ENCODE data around the gene BCCIP.

BCCIP gene

DNA sequence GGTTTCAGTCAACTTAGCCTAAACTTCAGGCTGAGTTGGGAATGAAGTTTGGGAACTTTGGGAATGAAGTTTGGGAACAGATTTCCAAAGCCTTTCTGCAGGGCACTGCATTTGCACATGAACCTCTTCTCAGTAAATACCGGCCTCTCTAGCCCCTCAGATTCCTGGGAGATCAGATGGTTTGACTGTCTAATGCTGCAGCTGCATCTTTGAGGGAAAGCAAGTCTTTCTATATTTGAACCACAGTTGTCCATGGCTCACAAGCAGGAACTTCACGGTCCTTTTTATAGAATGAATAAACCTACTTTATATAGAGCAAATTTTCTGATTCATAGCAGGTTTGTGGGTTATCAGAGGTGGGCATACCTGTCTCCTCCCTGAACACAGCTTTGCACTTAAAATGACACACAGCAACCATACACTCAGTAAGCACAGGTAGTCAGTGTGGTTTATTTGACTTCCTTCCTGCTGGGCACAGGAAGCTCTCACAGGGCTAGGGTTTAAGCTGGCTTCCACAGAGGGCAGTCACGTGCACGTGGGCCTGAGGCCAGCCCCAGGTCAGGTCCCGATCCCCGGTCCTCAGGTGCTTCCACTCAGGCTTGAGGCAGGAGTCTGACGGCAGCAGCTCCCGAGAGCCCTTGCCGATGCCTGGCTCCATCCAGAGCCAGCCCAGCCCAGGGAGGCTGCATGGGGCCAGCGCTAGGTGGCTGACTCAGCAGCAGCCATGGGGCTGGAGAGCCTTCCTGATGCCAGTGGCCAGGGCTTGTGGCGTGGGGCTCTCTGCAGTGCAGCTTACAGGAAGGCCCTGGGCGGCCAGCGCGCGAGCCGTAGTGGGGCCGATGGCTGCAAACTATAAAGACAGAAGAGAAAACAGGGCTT, 35.0 kb upstream of the BCCIP start:
- Mint-ChIP-seq H3K27me3 (no peaks in the 10 kb centered on the region), H3K9me3 (no peaks in the 10 kb centered on the region), H3K4me1 (peaks cover 10% of the 10 kb centered on the region), H3K27ac (no peak overlapping the region), H3K4me3 (no peak overlapping the region), H3K36me3 (peaks cover 72% of the 10 kb centered on the region)
- ATAC-seq = no peak

DNA sequence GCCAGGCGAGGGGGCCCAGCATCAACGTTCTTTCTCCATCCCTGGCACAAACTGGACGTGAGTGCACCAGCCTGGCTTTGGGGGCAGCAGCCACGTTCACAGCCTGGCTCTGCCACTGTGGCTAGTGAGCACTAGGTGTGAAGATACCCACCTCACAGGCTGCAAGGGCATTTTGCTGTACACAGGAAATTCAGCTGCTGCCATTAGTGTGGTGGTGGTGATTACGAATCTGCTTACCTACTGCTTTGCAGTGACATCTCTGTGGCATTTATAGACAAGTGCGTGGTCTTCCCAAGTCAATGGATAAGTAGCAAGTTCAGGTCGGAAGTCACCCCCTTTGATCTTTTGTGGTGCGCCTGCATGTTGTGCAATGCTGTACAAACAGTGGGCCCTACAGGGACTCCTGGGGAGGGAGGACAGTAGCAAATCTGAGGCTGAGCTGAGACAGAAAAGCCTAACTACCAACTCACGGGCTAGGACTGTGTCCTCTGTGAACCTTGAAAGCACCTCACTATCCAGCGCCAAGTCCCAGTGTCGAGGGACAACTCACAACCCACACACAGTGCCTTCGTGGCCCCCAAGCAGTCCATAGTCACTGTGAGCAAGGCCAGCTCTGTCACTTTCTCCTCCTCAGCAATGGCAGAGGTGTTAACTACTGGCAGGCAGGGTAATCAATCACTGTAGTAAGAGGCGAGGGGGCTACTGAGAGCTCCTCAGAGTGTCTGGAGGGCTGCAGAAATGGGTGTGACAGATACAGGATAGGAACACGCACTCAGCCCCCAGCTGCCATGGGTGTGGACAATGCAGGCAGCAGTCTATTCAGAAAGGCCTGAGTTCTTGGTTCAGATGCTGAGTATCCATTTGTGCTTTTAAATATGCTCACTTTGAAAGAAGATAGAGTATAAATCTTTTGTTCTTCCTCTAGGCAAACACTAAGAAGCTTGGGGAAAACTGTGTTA, 30.7 kb upstream of the BCCIP start:
- H3K4me1 Mint-ChIP-seq = peaks cover 4% of the 10 kb centered on the region
- H3K36me3 Mint-ChIP-seq = peaks cover 82% of the 10 kb centered on the region
- no peak overlapping the region for H3K4me3 Mint-ChIP-seq
- H3K27me3 Mint-ChIP-seq = no peaks in the 10 kb centered on the region
- H3K27ac Mint-ChIP-seq = no peak overlapping the region
- ATAC-seq = no peak
- no peaks in the 10 kb centered on the region for H3K9me3 Mint-ChIP-seq

DNA sequence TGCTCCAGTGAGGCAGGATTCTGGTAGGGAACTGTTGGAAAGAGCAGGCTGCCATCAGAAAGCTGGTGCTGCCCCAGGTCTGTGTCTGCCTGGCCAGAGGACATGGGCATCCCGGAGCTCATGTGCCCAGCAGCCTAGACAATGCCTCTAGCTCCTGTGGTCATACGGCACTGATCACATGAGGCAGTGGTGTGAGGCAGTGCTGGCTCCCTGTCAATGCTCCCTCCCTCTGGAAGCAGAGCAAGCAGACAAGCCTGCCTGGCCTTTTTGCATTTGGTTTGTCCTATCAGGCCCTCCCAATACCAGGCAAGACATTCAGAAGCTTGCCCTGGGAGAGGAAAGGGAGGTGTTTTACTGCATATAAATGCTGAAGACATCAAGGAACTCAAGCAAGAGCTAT, 28.2 kb upstream of the BCCIP start:
- no peaks in the 10 kb centered on the region for H3K4me1 Mint-ChIP-seq
- H3K27me3 Mint-ChIP-seq = no peaks in the 10 kb centered on the region
- ATAC-seq = no peak
- H3K36me3 Mint-ChIP-seq = peaks cover 73% of the 10 kb centered on the region
- H3K27ac Mint-ChIP-seq = no peak overlapping the region
- H3K9me3 Mint-ChIP-seq = no peaks in the 10 kb centered on the region
- H3K4me3 Mint-ChIP-seq = no peak overlapping the region

DNA sequence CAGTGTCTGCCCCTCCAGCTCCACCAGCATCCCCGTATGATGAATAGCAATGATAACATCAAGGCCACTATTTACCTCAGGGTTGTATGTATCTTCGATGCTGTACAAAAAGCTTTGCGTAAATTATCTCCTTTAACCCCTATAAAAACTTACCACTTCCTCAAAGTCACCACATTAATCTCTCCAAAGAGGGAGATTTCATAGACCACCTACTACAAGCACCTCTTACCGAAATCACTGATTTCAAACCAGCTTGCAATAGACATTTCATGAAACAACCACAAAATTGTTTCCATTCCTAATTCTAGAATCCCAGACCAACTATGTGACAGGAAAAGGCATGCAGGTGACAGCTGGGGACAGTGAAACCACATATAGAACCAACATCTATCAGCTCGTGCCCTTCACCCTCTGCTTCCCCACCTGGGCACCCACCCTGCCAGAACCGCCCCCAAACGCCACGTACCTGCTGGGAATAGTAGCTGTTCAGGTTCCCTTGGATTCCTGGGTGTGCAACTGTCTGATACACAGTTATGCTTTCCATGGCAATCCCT, 27.6 kb upstream of the BCCIP start:
- Mint-ChIP-seq H3K27me3 (no peaks in the 10 kb centered on the region), H3K27ac (no peak overlapping the region), H3K9me3 (no peaks in the 10 kb centered on the region), H3K36me3 (peaks cover 76% of the 10 kb centered on the region), H3K4me3 (no peak overlapping the region), H3K4me1 (no peaks in the 10 kb centered on the region)
- ATAC-seq = no peak

DNA sequence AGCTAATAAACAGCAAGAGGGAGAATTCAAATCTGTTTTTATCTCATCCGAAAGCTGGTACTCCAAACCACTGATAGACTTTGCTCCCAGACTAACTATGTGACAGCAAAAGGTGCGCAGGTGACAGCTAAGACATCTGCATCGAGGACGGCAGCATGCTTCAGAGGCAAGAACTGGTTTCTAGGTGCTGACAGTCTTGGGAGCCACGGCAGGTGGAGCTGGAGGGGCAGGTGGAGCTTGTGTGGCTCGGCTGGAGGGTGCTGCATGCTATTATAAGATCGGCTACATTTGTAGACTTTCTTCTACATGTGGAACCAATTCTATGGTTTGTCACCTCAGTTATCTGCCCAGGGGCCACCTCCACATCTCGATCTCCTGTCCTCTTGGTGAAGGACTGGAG, 25.9 kb upstream of the BCCIP start:
- Mint-ChIP-seq H3K27ac (no peak overlapping the region), H3K9me3 (no peaks in the 10 kb centered on the region), H3K27me3 (no peaks in the 10 kb centered on the region), H3K4me1 (no peaks in the 10 kb centered on the region), H3K4me3 (no peak overlapping the region), H3K36me3 (peaks cover 72% of the 10 kb centered on the region)
- no peak for ATAC-seq

DNA sequence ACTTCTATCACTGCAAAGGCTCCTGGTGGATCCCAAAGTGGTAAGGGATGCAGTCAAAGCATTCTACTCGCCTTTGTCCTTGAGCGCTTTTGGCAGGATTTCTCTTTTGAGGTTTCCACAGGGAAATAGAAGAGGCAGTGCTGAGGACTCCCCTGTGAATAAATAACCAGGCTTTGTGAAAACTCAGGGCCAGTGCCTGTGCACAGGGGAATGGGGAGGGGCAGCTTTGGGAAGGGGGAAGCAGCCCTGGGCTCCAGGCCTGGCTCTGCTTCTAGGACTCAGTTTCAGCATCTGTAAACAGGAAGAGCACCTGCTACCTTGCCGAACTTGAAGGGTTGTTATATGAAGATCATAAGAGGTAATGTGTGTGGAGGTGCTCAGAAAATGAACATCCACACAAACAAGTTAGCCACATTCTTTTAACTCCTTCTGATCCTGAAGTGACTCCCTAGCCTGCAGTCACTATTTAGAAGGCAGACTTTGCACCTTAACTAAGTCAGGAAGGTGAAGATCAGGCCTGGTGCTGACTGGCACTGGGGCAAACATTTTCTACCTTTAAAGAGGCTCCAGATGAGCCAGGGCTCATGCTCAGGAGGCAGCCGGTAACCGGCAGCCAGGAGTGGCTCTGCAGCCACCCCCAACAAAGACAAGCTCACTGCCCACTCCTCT, 25.2 kb upstream of the BCCIP start:
- Mint-ChIP-seq H3K4me3 (no peak overlapping the region), H3K36me3 (peaks cover 72% of the 10 kb centered on the region), H3K9me3 (no peaks in the 10 kb centered on the region), H3K27me3 (no peaks in the 10 kb centered on the region), H3K27ac (no peak overlapping the region), H3K4me1 (no peaks in the 10 kb centered on the region)
- ATAC-seq = no peak

DNA sequence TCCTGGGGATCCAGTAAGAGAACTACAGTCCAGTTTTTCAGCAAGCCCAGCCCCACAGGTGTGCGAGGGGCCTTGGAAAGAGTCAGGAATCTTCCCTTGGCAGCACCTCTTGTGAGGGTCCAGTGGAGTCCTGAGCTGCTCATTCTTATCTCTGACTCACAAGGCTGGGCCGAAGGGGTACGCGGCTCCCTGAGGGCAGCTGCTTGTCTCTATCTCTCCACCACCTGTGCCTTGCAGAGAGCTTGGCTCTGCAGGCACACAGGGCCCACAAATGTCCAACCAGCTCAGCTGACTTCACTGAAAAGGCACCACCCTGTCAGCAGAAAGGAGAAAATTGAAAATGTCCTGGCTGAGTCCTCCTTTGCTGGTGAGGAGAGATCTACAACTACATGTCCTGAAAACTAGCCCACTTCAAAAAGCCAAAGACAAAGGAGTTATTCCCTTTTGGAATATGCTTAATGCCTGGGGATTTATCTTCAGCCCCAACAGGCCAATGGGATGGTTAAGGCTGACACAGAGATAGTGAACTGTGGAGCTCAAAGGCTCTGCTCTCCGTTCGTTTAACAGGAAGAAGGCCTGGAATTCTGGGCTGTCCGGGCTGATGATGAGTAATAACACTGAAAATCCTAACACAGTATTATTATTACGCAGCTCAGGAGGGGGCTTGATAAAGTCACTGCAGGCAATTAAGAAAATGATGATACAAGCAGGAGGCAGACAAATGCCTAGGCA, 23.7 kb upstream of the BCCIP start:
- Mint-ChIP-seq H3K4me3 (no peak overlapping the region), H3K27me3 (no peaks in the 10 kb centered on the region), H3K27ac (no peak overlapping the region), H3K9me3 (no peaks in the 10 kb centered on the region), H3K36me3 (peaks cover 65% of the 10 kb centered on the region), H3K4me1 (no peaks in the 10 kb centered on the region)
- no peak for ATAC-seq

DNA sequence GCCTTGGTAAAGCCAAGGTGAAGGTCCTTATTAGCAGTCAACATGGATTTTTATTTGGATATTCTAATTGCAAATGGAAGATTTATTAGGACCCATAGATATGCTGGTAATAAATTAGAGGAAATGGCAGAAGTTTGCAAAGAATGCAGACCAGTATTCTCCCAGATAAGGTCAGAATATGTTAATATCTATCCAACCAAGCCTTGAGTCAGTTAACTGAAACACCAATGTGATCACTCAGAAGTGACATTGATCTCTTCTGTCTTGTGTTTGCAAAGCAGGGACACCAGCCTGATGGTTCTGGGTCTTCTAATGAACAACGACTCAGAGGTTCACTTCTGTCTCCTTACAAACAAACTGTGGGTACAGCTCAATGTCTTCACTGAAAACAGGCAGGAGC, 21.8 kb upstream of the BCCIP start:
- H3K27me3 Mint-ChIP-seq = no peaks in the 10 kb centered on the region
- ATAC-seq = no peak
- no peaks in the 10 kb centered on the region for H3K4me1 Mint-ChIP-seq
- no peaks in the 10 kb centered on the region for H3K9me3 Mint-ChIP-seq
- peaks cover 68% of the 10 kb centered on the region for H3K36me3 Mint-ChIP-seq
- H3K27ac Mint-ChIP-seq = no peak overlapping the region
- no peak overlapping the region for H3K4me3 Mint-ChIP-seq

DNA sequence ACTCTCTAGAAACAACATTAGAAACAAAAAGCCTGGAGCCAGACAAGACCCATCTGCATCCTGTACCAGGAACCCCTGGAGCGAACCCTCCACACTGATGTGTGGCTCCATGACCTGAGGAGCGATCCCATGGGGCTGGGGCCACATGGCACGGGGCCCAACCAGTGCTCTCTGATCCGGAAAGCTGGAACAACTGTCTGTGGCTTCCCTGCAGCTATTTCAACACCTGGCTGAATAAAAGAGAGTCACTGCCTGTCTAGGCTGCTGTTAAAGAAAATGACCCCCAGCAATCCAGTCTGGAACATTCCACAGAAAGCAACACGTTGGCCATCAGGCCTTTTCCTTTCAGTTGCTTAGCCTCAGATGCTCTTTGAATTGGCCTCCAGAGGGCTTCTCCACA, 21.2 kb upstream of the BCCIP start:
- H3K4me1 Mint-ChIP-seq = no peaks in the 10 kb centered on the region
- H3K36me3 Mint-ChIP-seq = peaks cover 71% of the 10 kb centered on the region
- no peak overlapping the region for H3K27ac Mint-ChIP-seq
- no peak for ATAC-seq
- H3K27me3 Mint-ChIP-seq = no peaks in the 10 kb centered on the region
- no peaks in the 10 kb centered on the region for H3K9me3 Mint-ChIP-seq
- no peak overlapping the region for H3K4me3 Mint-ChIP-seq

DNA sequence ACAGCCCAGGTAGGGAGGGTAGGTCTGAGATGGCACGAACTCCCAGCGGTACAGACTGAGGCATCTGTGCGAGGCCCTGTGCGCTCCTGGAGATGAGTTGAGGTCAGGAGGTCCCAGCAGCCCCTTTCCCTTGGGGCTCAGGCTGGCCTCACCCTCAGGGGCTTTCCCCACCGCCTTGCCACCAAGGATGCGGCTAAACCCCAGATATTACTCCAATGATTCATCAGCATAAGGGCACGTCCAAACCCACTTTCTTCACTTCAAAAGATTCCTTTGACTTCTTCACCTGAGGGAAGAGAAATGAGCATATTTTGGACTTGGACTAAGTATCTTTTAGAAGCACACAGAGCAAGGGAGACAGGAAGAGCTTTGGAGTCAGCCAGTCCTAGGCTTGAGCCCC, 20.6 kb upstream of the BCCIP start:
- ATAC-seq = no peak
- H3K9me3 Mint-ChIP-seq = no peaks in the 10 kb centered on the region
- H3K4me3 Mint-ChIP-seq = no peak overlapping the region
- H3K36me3 Mint-ChIP-seq = peaks cover 72% of the 10 kb centered on the region
- no peaks in the 10 kb centered on the region for H3K27me3 Mint-ChIP-seq
- no peaks in the 10 kb centered on the region for H3K4me1 Mint-ChIP-seq
- no peak overlapping the region for H3K27ac Mint-ChIP-seq

DNA sequence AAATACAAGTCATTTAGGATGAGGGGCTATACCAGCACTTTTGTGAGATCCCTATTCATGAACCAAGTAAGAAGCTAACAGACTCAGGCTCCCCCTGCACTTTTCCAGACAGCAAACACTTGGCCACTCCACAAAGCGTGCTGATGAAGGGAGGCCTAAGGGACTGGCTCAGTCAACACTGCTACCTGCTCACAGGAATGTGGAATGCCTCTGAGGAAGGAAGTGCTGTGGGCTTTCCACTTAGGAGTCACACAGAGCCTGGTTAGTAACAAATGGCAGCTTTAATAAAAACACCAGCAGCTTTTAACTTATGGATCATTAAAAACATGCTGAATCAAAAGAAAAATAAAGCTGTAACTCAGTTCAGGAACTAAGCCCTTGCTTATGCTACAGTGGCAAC, 15.3 kb upstream of the BCCIP start:
- Mint-ChIP-seq H3K4me3 (no peak overlapping the region), H3K4me1 (no peaks in the 10 kb centered on the region), H3K9me3 (no peaks in the 10 kb centered on the region), H3K36me3 (peaks cover 56% of the 10 kb centered on the region), H3K27ac (no peak overlapping the region), H3K27me3 (no peaks in the 10 kb centered on the region)
- no peak for ATAC-seq

DNA sequence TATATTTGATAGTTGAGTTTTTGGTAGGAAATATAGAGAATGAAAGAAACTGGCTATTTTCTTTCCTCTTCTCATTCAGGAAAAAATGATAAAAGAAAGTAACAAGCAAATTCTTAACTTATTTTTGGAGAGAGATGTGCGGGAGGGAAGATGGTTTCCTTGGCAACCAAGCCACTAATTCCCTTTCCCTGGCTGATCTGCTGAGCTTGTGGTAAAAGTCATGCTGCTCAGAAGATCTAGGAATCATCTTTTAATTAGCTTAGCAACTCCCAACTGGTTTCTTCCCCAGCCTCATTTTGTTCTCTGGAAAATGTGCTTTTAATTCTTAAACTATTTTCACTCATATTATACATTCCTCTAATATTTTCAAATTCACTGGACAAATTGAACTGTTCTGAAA, 12.1 kb upstream of the BCCIP start:
- no peaks in the 10 kb centered on the region for H3K9me3 Mint-ChIP-seq

DNA sequence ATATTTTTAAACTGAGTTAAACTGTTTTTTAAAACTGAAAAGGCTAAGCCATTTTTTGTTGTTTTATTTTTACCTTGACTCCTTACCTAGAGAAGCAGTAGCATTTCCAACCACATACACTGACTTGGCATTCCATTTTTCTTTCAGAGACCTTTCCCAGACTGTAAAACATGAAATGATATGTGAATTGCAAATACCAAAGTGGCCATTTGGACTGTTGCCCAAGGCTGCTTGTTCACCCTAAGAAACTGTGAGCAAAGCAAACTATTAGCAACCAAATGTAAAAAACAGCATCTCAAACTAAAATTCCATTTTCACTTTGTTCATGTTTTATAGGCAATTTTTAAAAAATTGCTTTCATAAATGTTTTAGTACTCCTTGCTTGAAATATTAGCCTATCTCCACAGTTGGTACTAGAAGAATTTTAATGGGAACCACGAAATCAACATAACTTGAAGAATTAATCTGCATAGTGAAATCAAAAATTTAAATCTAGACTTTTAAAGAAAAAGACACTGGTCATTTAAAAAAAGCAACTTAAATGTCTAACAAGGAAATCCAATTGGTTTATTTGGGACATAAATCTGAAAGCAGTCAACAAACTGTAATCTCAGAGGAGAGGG, 11.1 kb upstream of the BCCIP start:
- H3K9me3 Mint-ChIP-seq = no peaks in the 10 kb centered on the region
- no peaks in the 10 kb centered on the region for H3K27me3 Mint-ChIP-seq
- H3K36me3 Mint-ChIP-seq = peaks cover 55% of the 10 kb centered on the region
- no peak overlapping the region for H3K4me3 Mint-ChIP-seq
- no peaks in the 10 kb centered on the region for H3K4me1 Mint-ChIP-seq
- ATAC-seq = no peak
- H3K27ac Mint-ChIP-seq = no peak overlapping the region

More for the DNA sequence above, 12.1 kb upstream of the BCCIP start:
- H3K4me3 Mint-ChIP-seq = no peak overlapping the region
- no peak for ATAC-seq
- no peaks in the 10 kb centered on the region for H3K4me1 Mint-ChIP-seq
- no peaks in the 10 kb centered on the region for H3K27me3 Mint-ChIP-seq
- H3K27ac Mint-ChIP-seq = no peak overlapping the region
- H3K36me3 Mint-ChIP-seq = peaks cover 65% of the 10 kb centered on the region

DNA sequence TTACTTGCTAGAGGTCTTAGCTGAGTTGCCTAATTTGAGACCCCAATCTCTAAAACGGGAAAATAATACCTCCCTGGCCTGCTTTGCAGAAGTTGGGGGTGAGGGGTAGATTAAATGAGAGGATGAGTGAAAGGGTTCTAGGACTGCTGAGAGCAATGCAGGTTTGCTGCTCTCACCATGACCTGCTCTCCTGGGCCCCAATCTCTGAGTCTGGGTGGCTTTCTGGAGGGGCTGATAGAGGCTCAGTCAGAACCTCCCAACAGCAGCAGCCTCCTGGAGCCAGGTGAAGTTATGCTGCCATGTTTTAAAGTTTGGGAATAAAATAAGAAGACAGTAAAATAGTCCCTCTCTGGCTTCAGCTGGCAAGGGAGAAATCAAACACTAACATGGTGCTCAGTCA, 7.6 kb upstream of the BCCIP start:
- H3K4me3 Mint-ChIP-seq = no peak overlapping the region
- peaks cover under 1% of the 10 kb centered on the region for H3K4me1 Mint-ChIP-seq
- peaks cover 36% of the 10 kb centered on the region for H3K36me3 Mint-ChIP-seq
- H3K27ac Mint-ChIP-seq = no peak overlapping the region
- no peaks in the 10 kb centered on the region for H3K9me3 Mint-ChIP-seq
- ATAC-seq = no peak
- no peaks in the 10 kb centered on the region for H3K27me3 Mint-ChIP-seq
